GM12892 (cell line): ENCODE data around the gene ZBTB16.

ENCODE experiments used
- DNase-seq: peaks from one replicate; pipeline ENCODE4 v3.0.0; 2011; ENCODE audit not compliant: insufficient read length
- FAIRE-seq: peaks from 2 replicates; lab custom pipeline; 2011; peaks lifted over from hg19 to GRCh38; lab: Jason Lieb, UNC
- POLR2A ChIP-seq: IDR thresholded peaks from 2 replicates; pipeline ENCODE4 v1.6.1; 2011; ENCODE audit warnings: low read depth, low read length, control low read depth
- POLR2AphosphoS5 ChIP-seq: IDR thresholded peaks from 2 replicates; pipeline ENCODE4 v1.6.1; 2011; ENCODE audit warnings: low read depth, low read length, control low read depth
- TAF1 ChIP-seq: IDR thresholded peaks from 2 replicates; pipeline ENCODE4 v1.6.1; 2011; ENCODE audit warnings: low read depth, mild to moderate bottlenecking, control low read depth, low read length, borderline replicate concordance

Gene ZBTB16

DNA sequence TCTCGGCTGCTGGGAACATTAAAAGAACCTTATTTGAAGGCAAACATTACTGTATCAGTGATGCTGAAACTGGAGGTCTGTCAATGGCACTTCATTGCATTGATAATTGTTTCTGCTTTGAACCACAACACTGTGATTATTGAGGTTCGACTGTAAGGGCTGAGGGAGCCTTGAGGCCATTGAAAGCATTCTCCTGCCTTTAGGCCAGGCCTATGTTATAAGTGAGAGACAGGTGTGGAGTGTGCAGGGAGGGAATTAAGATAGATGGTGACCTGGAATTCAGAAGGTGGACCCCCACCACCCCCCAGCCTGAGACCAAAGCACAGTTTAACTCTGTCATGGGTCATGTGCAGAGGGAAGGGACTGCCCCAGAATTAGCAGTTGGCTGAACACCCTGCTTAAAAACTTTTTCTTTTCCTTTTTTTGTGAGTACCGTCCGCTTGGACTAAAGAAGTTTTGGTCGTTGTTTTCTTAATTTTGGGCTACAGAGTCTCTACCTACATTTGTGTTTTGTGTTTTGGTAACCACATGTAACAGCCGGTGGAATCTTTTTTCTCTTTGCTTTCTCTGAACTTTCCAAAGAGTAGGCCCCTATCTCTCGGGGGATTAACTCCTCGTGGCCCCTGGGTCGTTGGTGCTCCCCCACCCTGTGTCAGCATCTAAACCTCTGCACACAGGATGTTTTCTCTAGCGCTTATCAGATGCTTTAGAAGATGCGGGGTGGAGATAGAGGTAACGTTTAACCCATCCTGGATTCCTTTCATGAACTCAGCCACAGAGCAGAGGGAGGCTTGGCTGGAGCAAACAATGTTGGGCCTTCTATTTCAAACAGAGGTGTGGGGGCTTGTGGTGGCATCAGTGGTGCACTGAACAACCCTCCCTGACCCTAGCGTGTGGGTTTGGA lies 43.7 kb downstream of the ZBTB16 start:
- no peak for DNase-seq
- FAIRE-seq = no peak
- TF ChIP-seq POLR2A = no peak
- no peak for TF ChIP-seq POLR2AphosphoS5
- no peak for TF ChIP-seq TAF1

DNA sequence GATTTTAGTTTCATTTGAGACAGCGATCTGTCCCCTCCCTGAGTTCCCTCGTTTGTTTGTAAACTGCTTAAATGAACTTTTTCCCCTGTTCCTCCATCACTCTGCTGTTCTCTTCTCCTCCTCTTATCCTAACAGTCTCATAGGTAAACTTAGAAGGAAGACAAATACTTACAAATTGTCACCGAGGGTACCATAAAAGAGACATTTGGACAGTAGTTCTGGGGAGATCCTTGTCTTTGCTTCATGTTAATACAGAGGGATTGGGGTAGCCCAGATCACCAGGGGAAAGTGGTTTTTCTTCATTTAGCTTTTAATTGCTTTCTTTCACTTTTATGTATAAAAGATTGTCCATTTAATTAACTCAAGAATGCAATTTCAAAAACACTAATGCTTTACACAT lies 46.1 kb downstream of the ZBTB16 start:
- DNase-seq (no peak), FAIRE-seq (no peak)
- TF ChIP-seq POLR2A = no peak

DNA sequence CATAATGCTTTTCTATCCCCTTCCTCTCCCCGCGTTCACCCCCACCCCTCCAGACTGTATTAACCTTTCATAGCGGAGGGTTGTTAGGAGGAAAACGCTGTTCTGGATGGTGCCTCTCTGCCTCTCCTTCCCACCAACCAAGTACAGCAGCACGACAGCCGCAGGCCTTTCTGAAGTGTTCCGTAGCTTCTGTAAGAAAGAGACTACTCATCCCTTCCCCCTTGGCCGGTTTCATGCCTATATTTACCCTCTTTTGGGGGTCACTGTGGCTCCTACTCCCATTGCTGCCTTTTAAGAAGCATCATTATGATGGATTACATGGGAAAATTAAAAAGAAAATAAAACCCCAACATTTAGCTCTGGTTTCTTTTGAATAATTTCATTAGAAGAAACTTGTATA lies 46.5 kb downstream of the ZBTB16 start:
- FAIRE-seq (no peak), DNase-seq (no peak)
- no peak for TF ChIP-seq TAF1
- no peak for TF ChIP-seq POLR2AphosphoS5
- no peak for TF ChIP-seq POLR2A

DNA sequence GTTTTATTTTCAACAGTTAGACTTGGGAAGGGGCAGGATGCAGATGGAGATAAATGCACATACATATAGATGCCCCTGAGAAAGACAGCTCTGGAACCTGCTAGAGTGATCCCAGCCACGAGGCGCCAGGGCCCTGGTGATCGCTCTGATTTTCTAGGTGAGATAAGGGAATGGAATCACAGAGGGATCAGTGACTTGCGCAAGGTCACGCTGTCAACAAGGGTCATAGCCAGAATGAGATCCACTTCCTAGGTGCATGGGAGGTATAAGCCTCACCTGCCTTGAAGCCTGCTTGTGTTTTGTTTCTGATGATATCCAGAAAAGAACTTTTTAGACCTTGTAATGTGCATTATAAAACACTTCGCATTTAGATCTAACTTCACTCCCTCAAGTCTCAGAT lies 47.5 kb downstream of the ZBTB16 start:
- TF ChIP-seq POLR2A (no peak), TAF1 (no peak), POLR2AphosphoS5 (no peak)
- FAIRE-seq = no peak

DNA sequence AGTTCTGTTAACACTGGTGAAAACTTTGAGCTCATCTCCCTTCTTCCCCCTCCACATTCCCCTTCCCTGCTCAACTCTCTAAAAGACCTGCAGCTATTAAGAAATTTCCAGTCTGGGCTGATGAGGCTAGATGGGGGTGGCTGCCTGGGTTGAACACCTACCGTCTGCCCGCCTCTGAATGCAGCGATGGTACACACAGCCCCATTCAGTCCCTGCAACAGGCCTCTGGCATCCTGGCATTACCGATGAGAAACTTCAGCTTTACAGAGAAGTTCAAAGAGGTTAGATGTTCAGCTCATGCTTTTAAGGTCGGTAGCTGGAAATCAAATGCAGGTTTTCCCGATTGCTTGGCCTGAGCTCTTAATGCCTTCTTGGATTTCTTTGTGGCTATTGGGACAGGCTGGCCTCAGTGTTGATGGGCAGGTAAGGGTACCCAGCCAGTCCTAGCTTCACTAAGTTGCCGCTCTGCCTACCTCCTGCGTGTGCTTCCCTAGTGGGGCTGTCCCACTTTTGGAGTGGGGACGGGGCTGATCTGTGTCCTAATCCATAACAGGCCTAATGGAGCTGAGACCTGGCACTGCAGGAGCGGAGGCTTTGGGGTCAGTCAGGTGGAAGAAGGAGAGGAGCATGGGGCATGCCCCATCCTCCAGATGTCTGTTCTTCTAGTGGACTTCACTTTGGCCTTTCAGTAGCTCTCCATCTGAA lies 49.1 kb downstream of the ZBTB16 start:
- TF ChIP-seq TAF1 = no peak
- TF ChIP-seq POLR2A = no peak
- no peak for TF ChIP-seq POLR2AphosphoS5
- no peak for FAIRE-seq

More for the DNA sequence above, 47.5 kb downstream of the ZBTB16 start:
- DNase-seq = no peak

DNA sequence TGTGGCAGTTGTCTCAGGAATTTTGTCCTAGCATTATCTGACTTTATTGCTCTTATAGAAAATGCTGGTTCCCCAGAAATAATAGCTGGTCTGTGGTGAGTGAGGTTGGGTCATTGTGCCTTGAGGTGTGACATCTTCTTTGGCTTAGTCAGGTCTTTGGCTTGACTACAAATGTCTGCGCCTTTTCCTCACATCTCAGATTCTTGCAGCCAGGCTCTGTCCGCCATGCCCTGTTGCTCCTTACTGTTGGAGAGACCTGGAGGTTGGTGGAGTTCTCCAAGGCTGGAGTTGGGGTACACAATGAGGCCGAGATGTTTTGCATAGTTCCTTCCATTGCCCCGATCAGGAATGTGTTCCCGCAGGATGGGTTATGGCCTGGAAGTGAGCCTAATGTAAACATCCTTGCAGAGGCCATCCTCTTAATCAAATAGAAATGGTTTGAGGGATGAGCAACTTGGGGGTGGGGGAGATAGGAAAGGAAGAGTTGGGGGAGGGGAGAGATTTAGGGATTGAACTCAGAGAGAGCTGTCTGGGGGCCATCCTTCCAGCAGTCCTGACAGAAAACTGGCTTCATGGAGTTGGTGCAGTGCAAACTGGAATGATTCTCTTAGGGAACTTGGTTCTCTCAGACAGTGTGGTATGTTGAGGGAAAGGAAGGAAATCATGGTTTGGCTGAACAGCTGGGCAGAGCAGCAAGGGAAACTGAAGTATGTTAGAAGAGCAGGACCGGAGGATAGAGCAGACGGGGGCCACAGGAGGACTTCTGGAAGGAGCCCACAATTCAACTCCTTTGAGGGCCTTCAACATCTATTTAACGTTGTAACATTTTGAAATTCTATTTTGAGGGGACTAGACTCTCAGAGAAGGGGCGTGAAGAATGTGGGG lies 49.9 kb downstream of the ZBTB16 start:
- FAIRE-seq (no peak), DNase-seq (no peak)
- TF ChIP-seq POLR2A (no peak), TAF1 (no peak), POLR2AphosphoS5 (no peak)

More for the DNA sequence above, 49.1 kb downstream of the ZBTB16 start:
- DNase-seq = no peak

DNA sequence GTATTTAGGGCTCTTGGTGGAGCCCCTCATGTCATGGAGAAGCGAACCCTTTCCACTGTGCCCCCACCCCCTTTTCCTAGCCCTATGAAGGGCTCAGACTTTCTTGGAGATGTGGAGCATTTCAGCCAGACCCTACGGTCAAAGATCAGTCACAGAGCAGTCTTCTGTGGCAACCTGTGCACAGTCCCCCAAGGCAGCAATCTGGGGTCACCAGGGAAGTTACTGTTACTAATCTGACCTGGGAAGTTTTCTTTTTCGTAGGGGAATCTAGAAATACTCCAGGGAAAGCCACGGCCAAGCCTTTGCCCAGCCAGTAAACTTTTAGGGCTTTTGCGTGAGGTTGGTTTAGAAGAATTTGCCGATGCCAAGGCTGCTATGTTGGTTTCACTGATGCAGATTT lies 50.6 kb downstream of the ZBTB16 start:
- TF ChIP-seq POLR2AphosphoS5 (no peak), TAF1 (no peak)
- FAIRE-seq (no peak), DNase-seq (no peak)

DNA sequence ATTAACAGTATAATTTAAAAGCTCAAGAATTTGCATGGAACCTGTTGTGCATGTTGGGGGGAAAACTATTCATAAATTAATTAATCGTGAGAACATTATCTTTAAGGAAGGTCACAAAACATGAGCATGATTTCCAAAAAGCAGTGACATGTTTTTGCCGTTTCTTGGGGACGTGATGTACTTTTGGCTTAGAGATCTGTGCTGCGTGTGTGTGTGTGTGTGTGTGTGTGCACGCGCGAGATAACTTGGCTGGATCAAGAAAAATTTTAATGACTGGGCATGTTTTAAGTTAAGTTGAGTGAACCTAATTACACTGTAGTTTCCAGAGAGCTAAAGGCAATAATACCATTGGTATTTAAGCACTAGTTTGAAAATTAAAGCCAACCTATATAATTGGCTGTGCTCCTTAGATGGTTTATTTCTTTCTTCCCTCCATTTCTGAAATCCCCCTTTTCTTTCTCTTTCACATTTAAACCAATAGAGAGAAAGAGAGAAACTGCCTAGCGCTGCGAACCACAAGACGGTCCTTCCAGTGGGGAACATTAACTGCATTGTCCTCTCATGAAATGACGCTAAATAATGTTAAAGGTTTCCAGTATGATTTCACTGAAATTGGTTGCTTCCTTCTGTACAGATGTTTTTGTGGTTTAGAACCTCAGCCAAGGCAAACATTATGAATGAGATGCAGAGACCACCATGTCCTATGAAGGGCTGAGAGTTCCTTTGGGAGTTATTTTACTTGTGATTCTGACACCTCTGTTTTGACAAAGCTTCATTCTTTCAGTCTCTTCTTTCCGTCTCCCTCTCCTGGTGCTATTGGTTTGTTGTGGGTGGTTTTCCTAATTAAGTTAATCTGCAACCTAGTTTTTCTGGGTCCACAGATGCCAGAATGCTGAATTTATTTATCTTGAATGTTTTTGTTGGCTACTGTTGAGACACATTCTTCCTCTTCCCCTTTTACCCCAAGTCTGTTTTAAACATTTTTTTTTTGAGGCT lies 51.7 kb downstream of the ZBTB16 start:
- DNase-seq (no peak), FAIRE-seq (no peak)
- TF ChIP-seq POLR2A = no peak
- no peak for TF ChIP-seq POLR2AphosphoS5
- no peak for TF ChIP-seq TAF1

DNA sequence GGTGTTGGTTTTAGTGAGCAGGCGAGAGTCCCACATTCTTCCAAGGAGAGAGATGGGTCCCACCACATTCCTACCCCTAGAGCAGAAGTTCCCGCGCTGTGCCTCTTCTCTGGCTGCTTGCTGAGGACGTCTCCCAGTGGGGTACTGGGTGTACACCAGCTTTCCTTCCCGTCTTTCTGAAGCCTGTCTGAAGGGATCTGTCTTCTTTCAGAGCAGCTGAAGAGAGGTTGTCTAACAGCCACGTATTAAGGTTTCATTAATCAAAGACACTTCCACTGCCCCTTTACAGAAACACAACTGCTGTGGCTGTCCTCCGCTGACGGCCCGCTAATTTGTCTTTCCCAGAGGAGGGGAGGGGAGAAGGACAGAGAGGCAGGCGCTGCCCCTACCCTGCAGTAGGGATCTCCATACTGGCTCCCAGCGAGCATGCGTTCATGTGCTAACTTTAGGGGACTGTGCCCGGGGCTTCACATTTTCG lies 56.0 kb downstream of the ZBTB16 start:
- no peak for TF ChIP-seq POLR2A
- TF ChIP-seq POLR2AphosphoS5 = no peak
- TF ChIP-seq TAF1 = no peak
- FAIRE-seq = no peak
- no peak for DNase-seq

DNA sequence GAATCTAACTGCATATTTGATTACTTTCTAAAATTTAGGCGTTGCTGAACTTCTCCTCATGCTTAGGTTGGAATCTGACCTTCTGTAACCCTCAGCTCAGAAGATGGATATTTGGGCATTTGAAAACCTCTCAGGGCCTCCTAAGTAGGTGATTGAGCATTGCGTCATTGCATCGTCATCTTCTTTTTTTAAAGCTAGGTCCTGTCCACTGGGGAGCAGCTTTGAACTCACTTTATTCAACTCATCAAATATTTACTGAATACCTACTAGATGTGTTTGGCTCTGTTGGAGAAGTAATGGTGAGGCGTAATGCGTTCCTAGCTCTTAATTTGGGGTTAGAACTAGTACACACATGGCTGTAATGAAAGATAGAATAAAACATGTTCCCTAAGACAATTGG lies 56.8 kb downstream of the ZBTB16 start:
- no peak for DNase-seq
- TF ChIP-seq TAF1 (no peak), POLR2AphosphoS5 (no peak), POLR2A (no peak)
- FAIRE-seq = no peak
